Measurements from ENCODE around the gene SNX21.

The SNX21 gene

GRCh38 chr20:45890077-45890984 is 56.7 kb downstream of the SNX21 start:
- H3K27ac ChIP-seq (replicated peaks): peak overlapping the region; percentile 67
- H3K4me3 ChIP-seq (replicated peaks; ENCODE audit: insufficient read depth, low read length): peak overlapping the region; percentile 75
- no peaks in the 10 kb centered on the region for H3K27me3 ChIP-seq (ENCODE audit: insufficient read depth, poor library complexity, severe bottlenecking)
- TF ChIP-seq GABPA (IDR thresholded peaks at IDR 0.05; ENCODE audit: low read depth) (no peak), POLR2AphosphoS5 (IDR thresholded peaks at IDR 0.05; ENCODE audit: low read depth) (no peak), REST (IDR thresholded peaks at IDR 0.05; ENCODE audit: insufficient replicate concordance, low read depth) (no peak)
- TF ChIP-seq, protein P1, sequence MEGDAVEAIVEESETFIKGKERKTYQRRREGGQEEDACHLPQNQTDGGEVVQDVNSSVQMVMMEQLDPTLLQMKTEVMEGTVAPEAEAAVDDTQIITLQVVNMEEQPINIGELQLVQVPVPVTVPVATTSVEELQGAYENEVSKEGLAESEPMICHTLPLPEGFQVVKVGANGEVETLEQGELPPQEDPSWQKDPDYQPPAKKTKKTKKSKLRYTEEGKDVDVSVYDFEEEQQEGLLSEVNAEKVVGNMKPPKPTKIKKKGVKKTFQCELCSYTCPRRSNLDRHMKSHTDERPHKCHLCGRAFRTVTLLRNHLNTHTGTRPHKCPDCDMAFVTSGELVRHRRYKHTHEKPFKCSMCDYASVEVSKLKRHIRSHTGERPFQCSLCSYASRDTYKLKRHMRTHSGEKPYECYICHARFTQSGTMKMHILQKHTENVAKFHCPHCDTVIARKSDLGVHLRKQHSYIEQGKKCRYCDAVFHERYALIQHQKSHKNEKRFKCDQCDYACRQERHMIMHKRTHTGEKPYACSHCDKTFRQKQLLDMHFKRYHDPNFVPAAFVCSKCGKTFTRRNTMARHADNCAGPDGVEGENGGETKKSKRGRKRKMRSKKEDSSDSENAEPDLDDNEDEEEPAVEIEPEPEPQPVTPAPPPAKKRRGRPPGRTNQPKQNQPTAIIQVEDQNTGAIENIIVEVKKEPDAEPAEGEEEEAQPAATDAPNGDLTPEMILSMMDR (IDR thresholded peaks at IDR 0.05; ENCODE audit: insufficient read depth, low read length): no peak
- peak in 1 of 2 experiments; percentile 22 for DNase-seq (ENCODE audit: low read depth in 1 of 2, low spot score in 1 of 2)

DNA sequence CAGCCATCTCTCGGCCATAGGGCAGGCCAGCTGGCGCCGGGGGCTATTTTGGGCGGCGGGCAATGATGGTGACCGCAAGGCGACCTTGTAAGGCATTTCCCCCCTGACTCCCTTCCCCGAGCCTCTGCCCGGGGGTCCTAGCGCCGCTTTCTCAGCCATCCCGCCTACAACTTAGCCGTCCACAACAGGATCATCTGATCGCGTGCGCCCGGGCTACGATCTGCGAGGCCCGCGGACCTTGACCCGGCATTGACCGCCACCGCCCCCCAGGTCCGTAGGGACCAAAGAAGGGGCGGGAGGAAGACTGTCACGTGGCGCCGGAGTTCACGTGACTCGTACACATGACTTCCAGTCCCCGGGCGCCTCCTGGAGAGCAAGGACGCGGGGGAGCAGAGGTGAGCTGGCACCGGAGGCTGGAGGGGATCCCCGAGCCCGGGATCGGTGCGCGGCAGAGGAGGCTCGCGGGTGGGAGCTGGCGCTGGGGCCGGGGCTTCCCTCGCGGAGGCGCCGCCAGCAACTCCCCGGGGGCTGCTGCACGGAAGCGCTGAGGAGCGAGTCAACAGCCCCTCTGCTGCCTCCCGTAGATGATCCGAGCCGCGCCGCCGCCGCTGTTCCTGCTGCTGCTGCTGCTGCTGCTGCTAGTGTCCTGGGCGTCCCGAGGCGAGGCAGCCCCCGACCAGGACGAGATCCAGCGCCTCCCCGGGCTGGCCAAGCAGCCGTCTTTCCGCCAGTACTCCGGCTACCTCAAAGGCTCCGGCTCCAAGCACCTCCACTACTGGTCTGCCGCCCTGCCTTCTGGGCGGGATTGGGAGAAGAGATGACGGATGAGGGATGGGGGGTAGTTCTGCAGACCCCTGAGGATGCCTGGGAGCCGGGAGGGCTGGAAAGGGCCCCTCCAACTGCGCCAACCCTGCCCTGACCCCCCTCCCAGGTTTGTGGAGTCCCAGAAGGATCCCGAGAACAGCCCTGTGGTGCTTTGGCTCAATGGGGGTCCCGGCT is 57.7 kb downstream of the SNX21 start, which contains the start of the genes CTSA and NEURL2:
CTSA (plus strand) TSS at position 351 of the 999 bp plus-strand sequence; CDS start at position 585, 234 bp downstream.
NEURL2 (minus strand) TSS at position 224 of the 999 bp plus-strand sequence; CDS start at position 7, 217 bp downstream.
- peak; percentile 88 to 95 for DNase-seq (ENCODE audit: low read depth in 1 of 2, low spot score in 1 of 2)
- no peak for TF ChIP-seq SPI1 (IDR thresholded peaks at IDR 0.05; ENCODE audit: borderline replicate concordance, low read depth)
- TF ChIP-seq POLR2AphosphoS5 (IDR thresholded peaks at IDR 0.05; ENCODE audit: low read depth): peak; percentile 52
- no peak for TF ChIP-seq GABPA (IDR thresholded peaks at IDR 0.05; ENCODE audit: low read depth)
- TF ChIP-seq, protein P1 (IDR thresholded peaks at IDR 0.05; ENCODE audit: insufficient read depth, low read length): no peak
- no peak for TF ChIP-seq REST (IDR thresholded peaks at IDR 0.05; ENCODE audit: insufficient replicate concordance, low read depth)
- peak within 1 kb of the TSS; percentile 67 for H3K27ac ChIP-seq (replicated peaks)
- no peaks in the 10 kb centered on the region for H3K27me3 ChIP-seq (ENCODE audit: insufficient read depth, poor library complexity, severe bottlenecking)
- H3K4me3 ChIP-seq (replicated peaks; ENCODE audit: insufficient read depth, low read length): peak within 1 kb of the TSS; percentile 75

- Histone ChIP-seq H3K27me3 (ENCODE audit: insufficient read depth, poor library complexity, severe bottlenecking) (no peaks in the 10 kb centered on the region), H3K4me3 (replicated peaks; ENCODE audit: insufficient read depth, low read length) (peak overlapping the region; percentile 75), H3K27ac (replicated peaks) (peak overlapping the region; percentile 67)
- TF ChIP-seq, protein P1 (IDR thresholded peaks at IDR 0.05; ENCODE audit: insufficient read depth, low read length): no peak
- peak; percentile 72 for TF ChIP-seq SPI1 (IDR thresholded peaks at IDR 0.05; ENCODE audit: borderline replicate concordance, low read depth)
- no peak for TF ChIP-seq REST (IDR thresholded peaks at IDR 0.05; ENCODE audit: insufficient replicate concordance, low read depth)
- no peak for TF ChIP-seq POLR2AphosphoS5 (IDR thresholded peaks at IDR 0.05; ENCODE audit: low read depth)
- no peak for TF ChIP-seq GABPA (IDR thresholded peaks at IDR 0.05; ENCODE audit: low read depth)
- DNase-seq (ENCODE audit: low read depth in 1 of 2, low spot score in 1 of 2): peak in 1 of 2 experiments; percentile 46
Measured at GRCh38 chr20:45892049-45892825, 58.6 kb downstream of the SNX21 start.

Measured in HL-60 (cell line).